ELR (cell line): ENCODE measurements around the gene ERCC3.
"Not testable (repeated sequence)": the region's sequence is repeated elsewhere in the genome, so short reads cannot be mapped to it uniquely, and the experiment has no call there.

Experiments used
- DNase-seq: peaks from one replicate; pipeline ENCODE4 v3.0.0-alpha.2; 2015; ENCODE audit warnings: low read depth

Gene ERCC3

DNA sequence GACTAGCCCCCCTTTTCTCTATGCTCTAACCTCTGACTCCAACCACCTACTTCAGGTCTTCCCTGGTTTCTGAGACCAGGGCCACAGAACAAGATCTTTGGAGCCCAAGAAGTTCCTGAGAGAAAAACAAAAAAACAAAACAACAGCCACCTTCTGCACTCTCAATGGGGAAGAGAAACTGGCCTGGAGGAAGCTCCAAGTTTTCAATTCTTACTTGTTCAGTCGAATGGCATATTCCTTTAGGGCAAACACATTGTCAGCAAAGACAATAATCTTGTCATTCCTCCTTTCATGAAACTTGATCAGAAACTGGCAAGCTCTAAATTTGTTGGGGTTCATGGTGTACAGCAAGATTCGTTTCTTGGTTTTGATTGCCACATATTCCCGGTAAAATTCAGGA is 15.0 kb downstream of the ERCC3 start:
- no peak for DNase-seq

DNA sequence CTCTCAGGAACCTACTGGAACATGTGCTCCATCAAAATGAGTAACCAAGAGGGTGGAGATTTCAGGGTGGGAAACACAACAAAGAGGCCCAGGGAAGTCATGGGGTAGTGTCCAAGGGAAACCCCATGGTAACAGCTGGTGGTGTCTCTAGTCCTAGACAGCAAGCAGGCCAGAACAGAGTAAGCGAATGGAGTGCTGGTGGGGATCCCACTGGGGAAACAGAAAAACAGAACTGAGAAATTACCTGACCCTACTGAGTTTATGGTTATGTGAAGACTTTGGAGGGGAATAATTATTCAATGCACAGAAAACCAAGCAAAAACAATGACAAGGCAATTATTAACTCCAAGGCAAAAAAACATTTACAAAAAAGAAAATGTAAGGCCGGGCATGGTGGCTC is 16.9 kb downstream of the ERCC3 start:
- DNase-seq = no peak

DNA sequence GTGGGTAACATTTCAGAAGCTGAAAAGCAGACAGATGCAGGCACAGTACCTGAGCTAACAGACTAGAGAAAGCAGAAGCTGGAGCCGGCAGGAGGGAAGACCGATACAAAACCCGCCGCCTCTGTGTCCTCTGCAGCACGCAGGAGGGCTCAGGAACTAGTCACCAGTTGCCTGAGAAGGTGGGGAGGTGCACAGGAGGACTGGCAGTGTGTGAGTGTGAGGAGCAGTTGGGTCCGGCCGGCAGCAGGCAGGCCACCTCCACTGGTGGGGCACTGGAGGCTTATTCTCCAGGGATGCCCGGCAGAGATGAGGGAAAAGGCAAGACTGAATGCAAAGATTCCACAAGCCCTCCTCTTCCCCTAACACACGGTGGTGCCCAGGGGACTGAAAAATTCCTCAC is 18.2 kb downstream of the ERCC3 start:
- DNase-seq = no peak

DNA sequence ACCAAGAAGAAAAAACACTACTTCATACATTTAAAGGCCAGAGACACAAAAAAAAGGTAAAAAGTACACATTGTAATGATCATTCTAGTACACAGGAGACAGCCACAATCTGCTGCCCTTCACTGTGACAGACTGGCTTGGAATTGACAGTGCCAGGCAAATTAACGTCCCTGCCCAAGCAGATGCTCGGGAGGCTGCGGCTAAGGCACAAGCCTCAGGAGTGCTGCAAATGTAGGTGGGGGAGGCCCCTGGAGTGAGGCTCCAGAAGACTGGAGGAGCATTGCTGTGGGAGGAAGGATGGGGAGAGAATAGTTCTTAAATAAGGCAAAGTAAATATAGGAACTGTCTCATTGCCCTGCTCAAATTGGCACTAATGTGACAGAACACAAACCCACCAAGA is 18.6 kb downstream of the ERCC3 start:
- DNase-seq = no peak

DNA sequence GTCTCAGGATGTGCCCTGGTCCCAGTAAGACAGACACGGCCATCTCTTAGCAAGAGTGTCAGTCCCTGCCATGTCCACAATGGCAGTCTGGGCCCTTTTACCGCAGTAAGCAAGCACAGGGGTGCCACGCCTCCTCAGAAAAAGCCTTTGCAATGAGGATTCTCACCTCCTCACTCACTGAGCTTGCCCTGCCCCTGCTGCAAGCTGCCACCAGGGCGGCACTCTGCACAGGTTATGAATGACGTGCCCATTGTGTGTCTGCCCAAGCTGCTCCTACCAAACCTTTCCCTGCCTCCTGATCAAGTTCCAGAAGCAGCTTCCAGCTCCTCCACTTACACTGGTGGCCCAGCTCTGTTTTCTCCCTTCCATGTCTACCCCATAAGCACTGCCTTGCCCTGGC is 23.3 kb downstream of the ERCC3 start:
- DNase-seq = no peak

DNA sequence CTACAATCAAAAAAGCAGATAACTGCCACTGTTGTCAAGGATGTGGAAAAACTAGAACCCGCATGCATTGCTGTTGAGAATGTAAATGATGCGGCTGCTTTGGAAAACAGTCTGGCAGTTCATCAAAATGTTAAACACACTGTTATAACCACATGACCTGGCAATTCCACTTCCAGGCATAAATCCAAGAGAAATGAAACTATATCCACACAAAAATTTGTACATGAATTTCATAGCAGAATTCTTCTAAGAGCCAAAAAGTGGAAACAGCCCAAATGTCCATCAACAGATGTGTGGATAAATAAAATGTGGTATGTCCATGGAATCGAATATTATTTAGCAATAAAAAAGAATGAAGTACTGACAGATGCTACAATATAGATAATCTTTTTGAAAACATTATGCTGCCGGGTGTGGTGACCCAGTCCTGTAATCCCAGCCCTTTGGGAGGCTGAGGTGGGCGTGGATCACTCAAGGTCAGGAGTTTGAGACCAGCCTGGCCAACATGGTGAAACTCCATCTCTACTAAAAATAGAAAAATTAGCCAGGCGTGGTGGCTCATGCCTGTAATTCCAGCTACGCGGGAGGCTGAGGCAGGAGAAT is 32.0 kb downstream of the ERCC3 start:
- DNase-seq = no peak

DNA sequence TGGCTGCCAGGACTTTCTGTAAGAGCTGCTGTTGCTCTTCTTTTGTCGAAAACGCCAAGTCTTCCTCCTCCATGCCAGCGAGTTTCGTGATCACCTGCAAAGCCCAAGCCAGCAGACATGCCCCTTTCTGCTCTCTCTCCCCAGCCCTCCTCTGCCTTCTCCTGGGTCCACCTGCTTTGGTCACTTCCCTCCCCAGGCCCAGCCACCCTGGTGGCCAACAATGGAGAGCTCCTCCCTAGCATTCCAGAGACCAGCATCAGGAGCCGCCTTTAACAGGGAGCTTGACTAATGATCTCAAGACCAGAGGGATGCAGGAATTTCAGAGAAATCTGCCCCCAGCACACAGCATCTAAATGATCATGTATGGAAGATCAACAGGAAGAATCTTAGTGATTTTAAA is 34.6 kb downstream of the ERCC3 start:
- DNase-seq = no peak

DNA sequence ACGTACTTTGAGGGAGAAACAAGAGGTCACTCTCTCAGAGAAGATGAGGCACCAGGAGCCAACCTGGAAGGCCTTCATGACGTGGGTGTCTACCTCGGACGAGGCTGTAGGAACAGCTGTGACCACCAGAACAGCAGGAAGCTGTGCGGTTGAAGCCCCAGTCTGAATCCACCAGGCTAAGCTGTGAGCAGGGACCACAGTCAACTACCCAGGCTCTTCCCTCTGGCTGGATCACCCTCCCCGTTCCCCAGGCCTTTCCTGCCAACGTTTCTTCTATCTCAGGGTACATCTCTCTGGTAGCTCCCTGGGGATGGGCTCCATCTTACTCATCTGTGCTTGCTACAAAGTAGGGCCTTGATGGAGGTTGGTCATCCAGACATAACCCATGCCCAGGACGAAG is 37.1 kb downstream of the ERCC3 start:
- DNase-seq = no peak

DNA sequence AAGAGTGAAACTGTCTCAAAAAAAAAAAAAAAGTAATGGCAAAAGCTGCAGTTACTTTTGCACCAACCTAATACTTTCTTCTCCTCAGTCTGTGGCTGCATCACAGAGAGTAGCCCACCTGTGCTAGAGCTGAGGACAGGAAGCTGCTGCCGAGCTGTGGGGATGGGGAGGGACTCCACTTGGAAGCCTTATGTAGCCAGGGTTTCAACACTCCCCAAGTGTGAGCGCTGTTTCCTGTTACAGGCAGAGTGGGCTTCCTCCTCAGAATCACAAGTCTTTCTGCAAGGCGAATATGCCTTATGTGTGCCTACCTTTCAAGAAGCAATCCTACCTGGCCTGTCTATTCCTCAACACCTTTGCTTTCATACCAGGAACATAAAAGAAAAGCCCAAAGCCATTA is 37.6 kb downstream of the ERCC3 start:
- no peak for DNase-seq

DNA sequence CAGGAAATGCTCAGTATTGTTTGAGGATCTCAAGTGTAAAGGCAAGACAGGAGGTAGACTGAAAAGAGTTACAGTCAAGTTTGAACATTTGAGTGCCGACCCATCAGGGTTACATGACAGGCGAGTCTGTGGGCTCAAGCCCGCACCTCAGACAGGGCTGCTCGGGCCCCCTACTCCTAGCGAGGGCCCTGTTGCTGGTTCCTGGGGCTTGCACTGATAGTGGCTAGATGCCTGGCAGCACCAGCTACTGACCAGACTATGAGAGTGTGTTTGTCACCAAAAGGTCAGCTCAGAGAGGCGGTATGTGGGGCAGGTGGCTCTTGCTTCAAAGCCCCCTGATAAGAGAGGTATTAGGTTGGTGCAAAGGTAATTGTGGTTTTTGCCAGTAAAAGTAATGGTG is 38.2 kb downstream of the ERCC3 start:
- DNase-seq = no peak

DNA sequence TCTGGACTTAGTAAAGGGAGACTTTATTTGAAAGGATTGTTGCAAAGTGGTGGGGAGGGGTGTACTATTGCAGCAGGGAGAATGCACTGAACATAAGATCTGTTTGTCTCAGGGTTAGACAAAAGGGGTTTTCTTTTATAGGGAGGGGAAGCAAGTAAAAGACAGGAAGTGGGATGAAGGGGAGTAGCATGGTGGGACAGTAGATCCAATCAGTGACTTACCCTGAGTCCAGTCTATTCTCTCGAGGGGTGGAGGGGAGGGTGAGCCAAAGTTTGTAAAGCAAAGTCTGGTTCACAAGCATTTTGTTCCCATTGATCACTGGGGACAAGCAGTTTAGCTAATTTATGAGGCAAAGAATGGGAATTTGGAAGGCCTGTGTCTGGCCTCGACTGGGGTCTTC is 38.8 kb downstream of the ERCC3 start:
- no peak for DNase-seq

DNA sequence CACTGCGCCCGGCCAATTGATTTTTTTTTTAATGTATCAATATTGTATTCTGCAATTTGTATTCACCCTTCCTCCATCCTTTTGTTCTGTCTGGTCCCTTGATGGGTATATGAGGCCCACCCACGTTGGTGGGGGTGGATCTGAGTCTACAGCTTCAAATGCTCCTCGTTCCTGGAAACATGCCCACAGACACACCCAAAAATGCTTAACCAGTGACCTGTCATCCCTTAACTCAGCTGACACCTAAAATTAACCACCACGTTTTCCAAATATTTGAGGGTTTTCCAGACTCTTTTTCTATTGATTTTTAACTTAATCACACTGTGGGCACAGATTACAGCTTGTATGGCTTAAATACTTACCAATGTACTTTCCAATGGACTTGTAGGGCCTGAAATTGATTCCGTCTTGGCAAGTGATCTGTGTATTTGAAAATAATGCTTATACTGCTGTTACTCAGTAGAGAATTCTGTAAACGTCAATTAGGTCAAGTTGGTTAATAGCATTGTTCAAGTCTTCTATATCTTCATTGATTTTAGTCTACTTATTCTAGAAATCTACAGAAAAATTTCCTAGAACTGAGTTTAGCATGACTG is 39.5 kb downstream of the ERCC3 start:
- DNase-seq = peak; percentile 38

DNA sequence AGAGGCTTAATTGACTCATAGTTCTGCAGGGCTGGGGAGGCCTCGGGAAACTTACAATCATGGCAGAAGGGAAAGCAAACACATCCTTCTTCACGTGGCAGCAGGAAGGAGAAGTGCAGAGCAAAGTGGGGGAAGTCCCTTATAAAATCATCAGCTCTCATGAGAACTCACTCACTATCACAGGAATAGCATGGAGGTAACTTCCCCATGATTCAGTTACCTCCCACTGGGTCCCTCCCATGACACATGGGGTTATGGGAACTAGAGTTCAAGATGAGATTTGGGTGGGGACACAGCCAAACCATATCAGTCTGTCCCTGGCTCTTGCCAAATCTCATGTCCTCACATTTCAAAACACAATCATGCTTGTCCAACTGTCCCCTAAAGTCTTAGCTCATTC is 52.8 kb downstream of the ERCC3 start:
- not testable (repeated sequence) for DNase-seq

DNA sequence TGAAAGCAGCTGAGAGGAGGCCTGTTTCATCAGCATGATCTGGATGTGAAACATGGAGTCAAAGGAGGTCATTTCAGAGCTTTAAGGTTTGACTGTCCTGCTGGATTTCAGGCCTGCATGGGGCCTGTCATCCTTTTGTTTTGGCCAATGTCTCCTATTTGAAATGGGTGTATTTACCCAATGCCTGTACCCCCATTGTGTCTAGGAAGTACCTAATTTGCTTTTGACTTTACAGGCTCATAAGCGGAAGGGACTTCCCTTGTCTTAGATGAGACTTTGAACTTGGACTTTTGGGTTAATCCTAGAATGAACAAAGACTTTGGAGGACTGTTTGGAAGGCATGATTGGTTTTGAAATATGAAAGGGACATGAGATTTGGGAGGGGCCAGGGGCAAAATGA is 54.5 kb downstream of the ERCC3 start:
- DNase-seq = no peak

DNA sequence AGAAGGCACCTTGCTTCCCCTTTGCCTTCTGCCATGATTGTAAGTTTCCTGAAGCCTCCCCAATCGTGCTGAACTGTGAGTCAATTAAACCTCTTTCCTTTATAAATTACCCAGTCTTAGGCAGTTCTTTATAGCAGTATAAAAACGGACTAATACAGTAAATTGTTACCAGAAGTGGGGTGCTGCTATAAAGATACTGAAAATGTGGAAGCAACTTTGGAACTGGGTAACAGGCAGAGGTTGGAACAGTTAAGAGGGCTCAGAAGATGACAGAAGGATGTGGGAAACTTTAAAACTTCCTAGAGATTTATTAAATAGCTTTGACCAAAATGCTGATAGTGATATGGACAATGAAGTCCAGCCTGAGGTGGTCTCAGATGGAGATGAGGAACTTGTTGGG is 56.2 kb downstream of the ERCC3 start:
- not testable (repeated sequence) for DNase-seq

DNA sequence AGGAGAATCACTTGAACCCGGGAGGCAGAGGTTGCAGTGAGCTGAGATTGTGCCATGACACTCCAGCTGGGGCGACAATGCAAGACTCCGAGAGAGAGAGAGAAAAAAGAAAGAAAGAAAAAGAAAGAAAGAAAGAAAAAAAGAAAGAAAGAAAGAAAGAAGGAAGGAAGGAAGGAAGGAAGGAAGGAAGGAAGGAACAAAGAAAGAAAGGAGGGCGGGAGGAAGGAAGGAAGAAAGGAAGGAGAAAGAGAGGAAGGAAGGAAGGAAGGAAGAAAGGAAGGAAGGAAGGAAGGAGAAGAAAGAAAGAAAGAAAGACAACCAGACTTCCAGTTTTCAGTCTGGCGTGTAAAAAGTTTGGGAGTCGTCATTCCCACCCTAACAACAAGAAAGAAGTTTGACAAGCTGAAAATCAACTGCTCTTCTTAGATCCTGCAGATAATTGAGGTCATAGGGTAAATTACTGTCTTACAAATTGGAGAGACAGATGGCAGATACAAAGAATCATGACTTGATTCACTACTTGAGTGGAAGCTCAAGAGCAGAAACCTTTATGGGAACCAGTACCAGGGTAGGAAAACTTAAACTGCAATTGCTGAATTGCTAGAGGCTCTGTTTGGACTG is 58.8 kb downstream of the ERCC3 start:
- no peak for DNase-seq

DNA sequence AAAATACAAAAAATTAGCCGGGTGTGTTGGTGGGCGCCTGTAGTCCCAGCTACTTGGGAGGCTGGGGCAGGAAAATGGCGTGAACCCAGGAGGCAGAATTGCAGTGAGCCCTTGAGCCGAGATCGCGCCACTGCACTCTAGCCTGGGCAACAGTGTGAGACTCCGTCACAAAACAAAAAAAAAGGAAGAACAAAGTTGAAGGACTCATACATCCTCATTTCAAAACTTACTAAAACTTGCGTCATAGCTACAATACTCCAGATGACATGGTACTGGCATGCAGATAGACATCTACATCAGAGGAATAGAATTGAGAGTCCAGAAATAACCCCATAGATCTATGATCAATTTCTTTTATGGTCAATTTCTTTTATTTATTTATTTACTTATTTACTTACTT is 60.2 kb downstream of the ERCC3 start:
- no peak for DNase-seq

DNA sequence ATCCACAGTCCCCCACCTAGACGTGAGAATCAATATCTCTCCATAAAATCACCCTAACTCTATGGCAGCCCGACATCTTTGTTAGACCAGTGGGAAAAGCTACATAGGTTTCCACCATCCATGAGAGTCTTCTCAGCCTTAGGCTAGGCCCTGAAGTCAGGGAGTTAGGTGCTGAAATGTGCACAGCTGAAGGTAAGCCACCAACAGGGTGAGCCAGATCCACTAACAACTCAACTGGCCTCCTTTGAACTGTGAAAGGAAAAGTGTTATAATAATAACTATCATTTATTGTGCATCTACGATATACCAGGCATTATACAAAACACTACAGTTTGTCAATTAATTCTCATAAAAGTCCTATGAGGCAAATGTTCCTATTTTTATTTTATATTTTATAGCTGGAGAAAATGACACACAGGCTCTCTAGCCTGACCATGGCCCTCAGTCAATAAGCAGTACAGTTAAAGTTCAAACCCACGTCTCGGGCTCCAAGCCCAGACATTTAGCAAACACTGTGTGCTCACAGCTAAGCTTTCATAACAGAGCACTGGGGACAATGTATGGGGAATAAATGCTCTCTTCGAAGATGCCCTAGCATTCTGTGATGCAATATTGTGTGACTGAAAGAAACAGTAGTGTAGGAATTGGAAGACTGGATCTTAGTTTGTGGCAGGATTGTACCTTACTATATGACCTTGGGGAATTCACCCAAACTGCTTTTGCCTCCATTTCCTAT is 62.6 kb downstream of the ERCC3 start:
- DNase-seq = no peak

DNA sequence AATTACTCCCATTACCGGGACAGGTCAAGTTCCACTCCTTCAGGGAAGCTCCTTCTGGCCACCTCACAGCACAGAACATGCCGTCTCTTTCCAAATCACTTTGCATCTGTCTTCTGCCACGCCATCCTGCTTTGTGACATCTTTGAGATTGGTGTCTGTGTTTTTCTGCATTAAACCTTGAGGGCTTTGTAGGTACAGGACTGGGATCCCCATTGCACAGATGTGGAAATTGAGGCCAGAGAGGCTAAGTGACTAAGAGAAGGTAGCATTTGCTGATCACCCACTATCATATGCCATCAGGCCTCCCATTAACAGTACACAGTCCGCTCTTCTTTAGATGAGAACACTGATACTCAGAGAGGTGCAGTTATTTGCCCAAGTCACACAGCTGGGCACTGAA is 64.4 kb downstream of the ERCC3 start:
- DNase-seq = no peak

DNA sequence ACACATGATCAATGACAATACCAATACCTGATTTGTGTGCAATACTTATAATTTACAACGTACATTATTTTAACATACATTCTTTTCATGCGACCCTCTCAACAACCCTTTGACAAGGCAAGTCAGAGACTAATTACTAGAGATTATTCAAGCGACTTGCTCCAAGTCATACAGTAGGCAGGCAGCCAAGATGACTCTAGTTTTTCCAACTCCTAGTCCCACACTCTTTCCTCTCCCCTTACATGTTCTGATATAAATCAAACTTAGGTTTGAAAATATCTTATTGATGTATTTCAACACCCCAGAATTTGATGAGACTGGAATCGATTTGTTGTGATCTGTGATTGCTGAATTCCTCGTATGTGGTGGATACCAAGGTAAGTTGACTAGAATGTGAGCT is 65.8 kb downstream of the ERCC3 start:
- DNase-seq = peak; percentile 17

DNA sequence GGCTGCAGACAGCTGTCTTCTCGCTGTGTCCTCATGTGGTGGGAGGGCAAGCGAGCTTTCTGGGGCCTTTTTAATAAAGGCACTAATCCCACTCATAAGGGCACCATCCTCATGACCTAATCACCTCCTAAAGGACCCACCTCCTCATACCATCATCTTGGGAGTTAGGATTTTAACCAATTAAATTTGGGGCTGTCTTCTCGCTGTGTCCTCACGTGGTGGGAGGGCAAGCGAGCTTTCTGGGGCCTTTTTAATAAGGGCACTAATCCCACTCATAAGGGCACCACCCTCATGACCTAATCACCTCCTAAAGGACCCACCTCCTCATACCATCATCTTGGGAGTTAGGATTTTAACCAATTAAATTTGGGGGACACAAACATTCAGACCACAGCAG is 66.7 kb downstream of the ERCC3 start:
- not testable (repeated sequence) for DNase-seq

DNA sequence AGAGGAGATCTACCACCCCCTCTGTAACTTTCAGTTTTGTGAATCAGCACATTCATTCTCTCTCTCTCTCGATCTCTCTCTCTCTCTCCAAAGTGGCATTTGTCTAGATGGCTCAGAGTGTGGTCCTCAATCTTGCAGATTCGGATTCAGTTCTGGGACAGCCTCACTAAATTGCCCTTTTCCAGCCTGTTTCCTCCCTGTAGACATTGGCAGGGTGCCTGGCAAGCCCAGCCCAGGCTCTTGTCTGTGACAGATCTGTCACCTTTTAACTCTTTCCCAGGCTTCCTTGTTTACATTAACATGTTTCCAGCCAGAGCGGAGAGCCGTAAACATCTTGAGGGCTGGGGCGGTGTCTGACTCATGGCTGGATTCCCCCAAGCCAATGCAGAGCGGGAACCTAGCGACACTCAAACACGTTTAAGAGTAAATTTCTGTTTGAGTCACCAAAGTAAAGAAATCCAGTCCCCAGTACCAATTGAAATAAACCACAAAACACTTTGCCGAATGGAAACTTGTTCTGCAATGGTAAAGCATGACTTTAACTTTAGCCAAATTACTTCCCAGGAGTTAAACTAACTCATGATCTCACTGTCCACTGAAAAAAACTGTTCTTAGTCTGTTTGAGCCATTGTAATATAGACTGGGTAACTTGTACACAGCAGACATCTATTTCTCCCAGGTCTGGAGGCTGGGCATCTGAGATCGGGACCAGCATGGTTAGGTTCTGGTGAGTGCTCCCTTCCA is 67.3 kb downstream of the ERCC3 start:
- DNase-seq = peak; percentile 97

DNA sequence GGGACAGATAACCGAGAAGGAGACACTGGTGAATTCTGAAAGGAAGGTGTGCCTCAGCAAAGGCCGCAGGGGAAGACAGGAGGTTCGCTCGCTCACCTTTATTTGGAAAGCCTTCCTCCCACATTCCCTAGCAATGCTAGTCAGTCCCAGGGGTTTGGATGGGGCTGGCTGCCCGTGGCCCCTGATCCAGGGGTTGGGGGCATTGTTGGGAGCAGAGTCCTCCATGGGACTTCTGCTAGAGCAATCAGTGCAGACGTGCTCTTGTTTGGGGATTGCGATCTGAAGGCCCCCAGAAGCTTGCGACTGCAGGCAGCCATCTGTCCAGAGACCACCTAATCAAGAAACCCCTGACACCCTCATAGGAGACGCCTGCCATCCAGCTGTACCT is 67.8 kb downstream of the ERCC3 start:
- no peak for DNase-seq
